Stimulated activated CD8-positive, alpha-beta memory T cell treated with anti-CD3 and anti-CD28 coated beads, Interleukin-2, amount 100 ng/mL, for 48 hours (primary cell): ENCODE results near the gene SPRR2F.

Source experiments
- DNase-seq, 2 donors: peaks; one replicate each; pipeline ENCODE4 v3.0.0-alpha.2; 2020; ENCODE audit warnings: low read depth in 2 of 2

SPRR2F gene

GRCh38 chr1:153072806-153073726 is 40.2 kb downstream of the SPRR2F start:
- DNase-seq, result no peak

GRCh38 chr1:153071511-153071910 is 41.8 kb downstream of the SPRR2F start, which contains the start of gene SPRR2B:
SPRR2B (minus strand) TSS chr1:153071611; CDS start chr1:153070839, 772 bp downstream.
- no peak for DNase-seq

GRCh38 chr1:153070243-153070642 is 43.1 kb downstream of the SPRR2F start:
- DNase-seq, result no peak
